Pancreas (tissue), 10 donors: ENCODE data around the gene FAM53A. TPM values are rescaled to one million over a fixed set of nuclear protein-coding genes. Genes with fewer than 3 reads are reported as not detected.

Experiments used
- ATAC-seq, 4 donors: fragments of 200-7000 bp; cut with Tn5 transposase; one replicate each; pipeline versions ENCODE4 v1.8.0 to v1.9.1; 2020; ENCODE audit warnings: mild to moderate bottlenecking in 4 of 4, moderate library complexity in 4 of 4
- DNase-seq, 6 donors: peaks; one replicate each; pipeline ENCODE4 v3.0.0-alpha.2; 2020
- FAIRE-seq: peaks from 2 replicates; lab custom pipeline; 2012; peaks lifted over from hg19 to GRCh38; lab: Jason Lieb, UNC
- H3K27ac ChIP-seq, 4 donors: fragments of 200-600 bp; sonication (generic); 1 replicate in 3 of 4; 2 replicates in 1 of 4; pipeline versions ENCODE4 v1.5.0 to v1.8.0; 2020
- H3K27me3 ChIP-seq, 4 donors: fragments of 200-600 bp; one replicate each; pipeline ENCODE4 v1.8.0; 2021
- H3K36me3 ChIP-seq, 3 donors: fragments of 200-600 bp; sonication (generic) in 1 of 3; one replicate each; pipeline versions ENCODE4 v1.5.0 to v1.8.0; 2020 to 2021
- H3K4me1 ChIP-seq, 3 donors: fragments of 200-600 bp; one replicate each; pipeline ENCODE4 v1.8.0; 2021
- H3K4me3 ChIP-seq, 4 donors: fragments of 200-600 bp; sonication (generic) in 2 of 4; one replicate each; pipeline versions ENCODE4 v1.5.0 to v1.8.0; 2020 to 2021
- H3K9me3 ChIP-seq, 4 donors: fragments of 200-600 bp; one replicate each; pipeline ENCODE4 v1.8.0; 2021
- CTCF ChIP-seq, 4 donors: fragments of 200-600 bp; sonication (generic) in 3 of 4; IDR thresholded peaks; one replicate each; pipeline versions ENCODE4 v1.5.0 to v1.8.0; 2021; ENCODE audit warnings: antibody characterized with exemption in 4 of 4
- WGBS, 2 donors: extraction: QIAGEN DNeasy Blood & Tissue Kit; methylation state at CpG; one replicate each; pipeline ENCODE4 v1.1.7; 2013; 5-methylcytosine and 5-hydroxymethylcytosine counted together
- intact Hi-C, 3 donors: fragments of 100-400 bp; cut with DNase I; formaldehyde crosslinking; loops; one replicate each; pipeline versions ENCODE4 v1.11.1 to v1.14.2; 2022
- polyA plus RNA-seq, 2 donors: library from polyadenylated mRNA; stranded (reverse); fragments of 200-250 nt; gene quantifications; one replicate each; pipeline ENCODE4 v1.2.3, GENCODE V29; 2013
- total RNA-seq, 6 donors: library from RNA; stranded (reverse); fragmentation: NEBNext Ultra II Directional in 4 of 6; extraction: Animal tissue kit (Norgen Biotek cat#: 25700) in 4 of 6; gene quantifications; one replicate each; pipeline versions ENCODE4 v1.2.1 to v1.2.4, GENCODE V29; 2021 to 2023
- donor health status: healthy with polysubstance abuse.
- donor health status: DM: no; HTN: no; CAD: no; lungs with moderate emphysema.
- donor health status: DM: no; HTN: no; CAD: no.
- donor health status: control.
- donor health status: control.
- donor health status: Bipolar disorder and iron deficiency.
- donor health status: DM: yes; HTN: yes; CAD: no.
- donor health status: DM: no; HTN: no; CAD: no.
- donor health status: DM: no; HTN: no; CAD: no.
- donor health status: DM: yes; HTN: yes; CAD: no.

The FAM53A gene
- total and polyA plus RNA-seq, 8 donors: 0.60 to 2.7 (median 1.3) TPM

- peak overlapping the region in 2 of 4 donors; percentile 58 to 61 for H3K27ac ChIP-seq
- FAIRE-seq: no peak
- ATAC-seq: no peak
- no peak overlapping the region for H3K4me3 ChIP-seq
- intact Hi-C loops: no loop called here
- H3K36me3 ChIP-seq: no peaks in the 10 kb centered on the region
- no peaks in the 10 kb centered on the region for H3K9me3 ChIP-seq
- no peaks in the 10 kb centered on the region for H3K27me3 ChIP-seq
- no peak for TF ChIP-seq CTCF (IDR thresholded peaks at IDR 0.05)
- peaks cover 5 to 21% (median 19%) of the 10 kb centered on the region in 3 donors for H3K4me1 ChIP-seq
- WGBS, 2 donors: 77 to 78% methylated on average over 12 of the region's 12 CpGs
- DNase-seq: peak in 1 of 6 donors; percentile 38
These were observed 39.2 kb upstream of the FAM53A start for GRCh38 chr4:1723131-1723801.

GRCh38 chr4:1722551-1723118, 38.5 kb upstream of the FAM53A start:
- H3K9me3 ChIP-seq: no peaks in the 10 kb centered on the region
- intact Hi-C loops: no loop called here
- FAIRE-seq: no peak
- H3K4me1 ChIP-seq: peaks cover 0 to 28% (median 24%) of the 10 kb centered on the region in 3 donors
- no peak for TF ChIP-seq CTCF (IDR thresholded peaks at IDR 0.05)
- peak overlapping the region in 2 of 4 donors; percentile 58 to 61 for H3K27ac ChIP-seq
- DNase-seq: peak in 2 of 6 donors; percentile 32 to 59
- no peaks in the 10 kb centered on the region for H3K27me3 ChIP-seq
- H3K36me3 ChIP-seq: no peaks in the 10 kb centered on the region
- 46 to 50% methylated on average over 18 of the region's 18 CpGs for WGBS, 2 donors
- no peak for ATAC-seq
- peak overlapping the region in 1 of 4 donors; percentile 71 for H3K4me3 ChIP-seq

DNA sequence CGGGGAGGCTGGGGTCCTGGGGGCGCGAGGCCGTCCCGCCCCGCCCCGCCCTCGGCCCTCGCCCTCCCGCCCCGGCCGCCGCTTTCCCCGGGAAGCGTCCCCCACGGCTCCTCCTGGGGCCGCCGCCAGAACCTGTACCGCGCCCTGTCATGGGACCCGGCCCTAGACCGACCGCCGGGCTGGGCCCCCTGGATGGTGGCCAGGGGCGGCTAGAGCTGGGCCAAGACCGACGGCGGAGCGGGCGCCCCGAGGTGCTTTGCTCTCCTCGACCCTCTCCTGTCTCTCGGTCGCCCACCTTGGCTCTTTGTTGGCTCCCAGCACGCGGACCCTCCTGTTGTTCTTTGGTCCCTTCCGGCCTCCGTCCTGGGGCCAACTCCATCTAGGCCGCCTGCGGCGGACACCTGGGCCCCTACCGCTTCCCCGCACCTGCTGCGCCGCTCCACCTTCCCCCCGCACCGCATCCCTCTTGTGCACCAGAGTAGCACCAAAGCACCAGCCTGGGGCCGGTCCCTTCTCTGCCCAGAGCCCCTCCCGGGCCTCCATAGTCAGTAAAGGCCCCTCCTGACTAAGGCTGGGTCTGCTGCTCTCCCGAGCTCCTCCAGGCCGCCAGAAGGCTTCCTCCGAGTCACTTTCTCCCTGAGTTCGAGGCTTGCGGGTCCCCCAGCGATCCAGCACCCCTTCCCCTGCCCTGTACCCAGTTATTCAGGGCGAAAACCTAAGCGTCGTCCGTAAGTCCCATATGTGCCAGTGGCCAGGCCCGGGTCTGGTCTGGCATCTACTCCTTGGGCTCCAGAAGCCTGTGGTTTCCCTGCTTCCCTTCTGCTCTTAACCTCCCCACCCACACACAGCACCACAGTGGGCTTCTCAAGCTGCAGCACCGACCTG, 37.8 kb upstream of the FAM53A start:
- WGBS, 2 donors: 3 to 7% methylated on average over 38 to 61 of the region's 61 CpGs
- TF ChIP-seq CTCF (IDR thresholded peaks at IDR 0.05): no peak
- DNase-seq (peak in 3 of 6 donors; percentile 51 to 86 (median 77)), ATAC-seq (no peak), FAIRE-seq (no peak)
- Histone ChIP-seq H3K4me3 (peak overlapping the region; percentile 42 to 71 (median 55)), H3K27me3 (no peaks in the 10 kb centered on the region), H3K27ac (no peak overlapping the region), H3K36me3 (peaks cover 0 to 4% (median 0%) of the 10 kb centered on the region in 3 donors), H3K9me3 (no peaks in the 10 kb centered on the region), H3K4me1 (peaks cover 0 to 29% (median 28%) of the 10 kb centered on the region in 3 donors)
- intact Hi-C loops: no loop called here

DNA sequence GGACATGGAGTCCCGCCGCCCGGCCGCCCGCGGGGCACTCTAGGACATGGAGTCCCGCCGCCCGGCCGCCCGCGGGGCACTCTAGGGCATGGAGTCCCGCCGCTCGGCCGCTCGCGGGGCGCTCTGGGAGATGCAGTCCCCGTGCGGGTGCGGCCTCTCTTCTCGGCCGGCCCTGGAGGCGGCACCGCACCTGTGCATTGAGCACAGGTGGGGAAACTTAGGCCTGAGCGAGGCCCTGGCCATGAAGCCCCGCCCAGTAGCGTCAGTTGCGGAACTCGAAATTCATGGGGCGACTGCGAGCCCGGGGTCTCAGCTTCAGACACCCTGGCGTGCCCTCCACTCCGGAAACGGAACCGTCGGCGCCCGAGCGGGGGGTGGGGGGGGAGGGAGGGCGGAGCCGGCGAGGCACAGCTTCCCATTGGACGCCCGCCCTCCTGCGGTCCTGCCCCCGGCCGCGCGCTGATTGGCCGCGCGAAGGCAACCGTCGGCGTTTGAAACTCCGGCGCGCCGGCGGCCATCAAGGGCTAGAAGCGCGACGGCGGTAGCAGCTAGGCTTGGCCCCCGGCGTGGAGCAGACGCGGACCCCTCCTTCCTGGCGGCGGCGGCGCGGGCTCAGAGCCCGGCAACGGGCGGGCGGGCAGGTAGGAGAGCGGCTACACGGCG, 37.0 kb upstream of the FAM53A start, which contains the start of the genes TACC3 and TMEM129:
Gene TACC3, plus strand, starts transcription at position 519 of the 663 bp plus-strand sequence. CDS start 1,901 bp downstream, outside the sequence.
Gene TMEM129, minus strand, starts transcription at position 321 of the 663 bp plus-strand sequence. CDS start 486 bp downstream, outside the sequence.
- H3K9me3 ChIP-seq: no peaks in the 10 kb centered on the region
- peak within 1 kb of the TSS; percentile 77 to 90 (median 81) for H3K27ac ChIP-seq
- ATAC-seq: peak; percentile 80 to 92 (median 88)
- 0 to 1% methylated on average over 41 to 83 of the region's 83 CpGs for WGBS, 2 donors
- intact Hi-C loops: no loop called here
- H3K4me1 ChIP-seq: peaks cover 0 to 29% (median 28%) of the 10 kb centered on the region in 3 donors
- H3K36me3 ChIP-seq: peaks cover 0 to 7% (median 0%) of the 10 kb centered on the region in 3 donors
- no peak for TF ChIP-seq CTCF (IDR thresholded peaks at IDR 0.05)
- peak; percentile 93 to 99 (median 98) for DNase-seq
- no peak for FAIRE-seq
- H3K27me3 ChIP-seq: no peaks in the 10 kb centered on the region
- H3K4me3 ChIP-seq: peak within 1 kb of the TSS; percentile 42 to 71 (median 55)
